Measurements from ENCODE around the gene IFITM1.
"Not testable (repeated sequence)": the region's sequence is repeated elsewhere in the genome, so short reads cannot be mapped to it uniquely, and the experiment has no call there.

Gene IFITM1

DNA sequence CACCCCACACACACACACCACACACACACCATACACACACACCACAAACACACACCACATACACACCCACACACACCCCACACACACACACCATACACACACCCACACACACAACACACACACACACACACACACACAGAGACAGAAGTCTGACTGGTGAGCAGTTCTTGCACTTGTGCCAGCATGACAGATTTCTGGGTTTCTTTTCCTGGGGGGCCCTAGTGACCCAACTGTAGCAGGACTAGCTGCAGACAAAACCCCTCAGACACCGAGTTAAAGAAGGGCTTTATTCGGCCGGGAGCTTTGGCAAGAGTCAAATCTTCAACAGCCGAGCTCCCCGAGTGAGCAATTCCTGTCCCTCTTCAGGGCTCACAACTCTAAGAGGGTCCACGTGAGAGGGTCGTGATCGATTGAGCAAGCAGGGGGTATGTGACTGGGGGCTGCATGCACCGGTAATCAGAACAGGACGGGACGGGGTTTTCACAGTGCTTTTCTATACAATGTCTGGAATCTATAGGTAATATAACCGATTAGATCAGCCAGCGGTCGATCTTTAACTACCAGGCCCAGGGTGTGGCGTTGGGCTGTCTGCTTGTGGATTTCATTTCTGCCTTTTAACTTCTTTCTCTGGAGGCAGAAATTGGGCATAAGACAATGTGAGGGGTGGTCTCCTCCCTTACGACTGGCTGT lies 36.3 kb downstream of the IFITM1 start:
- DNase-seq = not testable (repeated sequence)

DNA sequence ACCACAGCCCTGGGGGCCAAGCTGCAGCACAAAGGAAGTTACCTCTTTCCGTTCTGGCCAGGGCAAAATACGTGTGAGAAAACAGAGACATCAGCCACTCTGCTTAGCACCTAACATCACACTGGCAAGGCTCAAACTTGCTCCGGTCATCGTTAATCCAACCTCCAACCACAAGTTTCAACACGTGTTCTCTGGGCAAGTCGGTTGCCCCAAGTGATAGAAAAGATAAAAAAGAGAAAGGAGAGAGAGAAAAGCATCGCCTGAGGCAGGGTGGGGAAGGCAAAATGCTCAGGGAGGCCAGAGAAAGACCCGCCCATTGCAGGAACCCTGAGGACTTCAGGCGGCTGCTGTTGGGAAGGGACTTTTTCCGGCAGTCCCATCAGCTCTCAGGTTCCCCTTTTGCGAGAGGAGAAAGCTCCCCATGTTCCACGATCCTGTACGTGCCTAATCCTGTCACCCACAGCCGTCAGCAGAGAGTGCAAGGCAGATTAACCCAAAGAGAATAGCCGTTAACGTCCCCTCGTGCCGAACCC lies 36.9 kb downstream of the IFITM1 start:
- DNase-seq = peak; percentile 30

DNA sequence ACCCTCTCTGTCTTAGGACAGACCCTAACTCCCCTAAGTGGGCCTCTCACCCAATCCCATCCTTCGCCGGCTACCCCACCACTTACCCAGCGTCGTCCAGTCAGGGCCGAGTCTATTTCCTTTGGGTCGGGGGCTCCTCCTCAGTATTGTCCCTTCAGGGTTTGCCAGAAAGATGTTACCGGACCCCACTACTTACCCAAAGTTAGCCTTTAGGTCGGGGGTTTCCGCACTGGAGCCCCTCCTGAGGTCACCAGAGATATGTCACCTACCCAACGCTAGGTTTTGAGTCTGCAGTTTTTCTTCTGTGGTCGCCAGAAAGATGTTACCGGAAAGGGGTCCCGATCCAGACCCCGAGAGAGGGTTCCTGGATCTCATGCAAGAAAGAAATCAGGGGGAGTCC lies 37.6 kb downstream of the IFITM1 start:
- DNase-seq = no peak

DNA sequence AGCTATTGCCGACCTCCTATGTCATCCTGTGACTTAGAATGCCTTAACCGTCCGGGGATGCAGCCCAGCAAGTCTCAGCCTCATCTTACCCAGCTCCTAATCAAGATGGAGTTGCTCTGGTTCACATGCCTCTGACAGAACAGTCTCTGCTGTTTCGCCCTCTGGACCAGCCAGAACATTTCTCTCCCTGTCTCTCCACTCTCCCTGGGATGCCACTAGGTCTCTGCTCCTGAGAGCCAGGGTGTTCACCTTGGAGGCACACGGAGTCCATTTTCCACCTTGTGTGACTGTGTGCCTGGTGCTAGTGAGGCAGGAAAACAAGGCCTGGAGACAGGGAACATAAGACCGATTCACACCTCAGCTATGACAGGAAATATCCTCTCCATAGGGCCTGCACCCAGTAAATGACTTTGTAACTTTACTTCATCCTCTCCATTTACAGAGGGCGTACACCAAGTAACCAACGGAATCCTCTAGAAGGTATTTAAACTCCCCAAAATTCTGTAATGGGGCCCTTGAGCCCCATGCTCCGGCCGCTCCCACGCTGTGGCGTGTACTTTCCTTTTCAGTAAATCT lies 38.7 kb downstream of the IFITM1 start:
- no peak for DNase-seq

DNA sequence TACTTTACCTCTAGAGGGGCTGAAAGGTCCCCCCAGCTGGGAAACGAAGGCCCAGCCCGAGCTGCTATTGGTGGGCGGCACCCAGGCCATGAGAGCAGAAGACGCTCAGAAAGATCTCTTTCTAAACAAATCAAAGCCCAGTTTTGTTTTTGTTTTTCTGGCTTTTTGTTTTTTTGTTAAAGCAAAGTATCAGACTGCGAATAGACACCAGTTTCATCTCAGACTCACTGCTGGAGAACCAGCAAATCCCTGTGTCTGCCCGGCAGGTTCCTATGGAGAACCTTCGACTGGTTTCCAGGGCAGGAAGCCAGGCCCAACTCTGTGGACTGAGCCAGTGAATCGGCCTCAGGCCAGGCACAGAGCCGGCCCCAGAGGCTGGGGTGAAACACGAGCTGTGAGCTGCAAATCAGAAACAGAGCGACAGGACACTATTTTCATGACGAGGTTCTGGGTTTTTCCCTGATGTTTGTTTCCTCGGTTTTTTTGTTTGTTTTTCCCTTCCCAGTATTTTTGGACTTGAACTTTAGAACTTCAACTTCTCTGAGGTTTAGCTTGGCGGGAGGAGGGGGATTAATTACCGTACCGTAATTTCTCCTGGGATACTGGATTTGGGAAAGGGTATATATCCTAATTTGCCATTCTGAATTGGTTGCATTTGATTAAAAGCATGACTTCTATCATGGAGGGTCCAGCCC lies 39.5 kb downstream of the IFITM1 start:
- no peak for DNase-seq

DNA sequence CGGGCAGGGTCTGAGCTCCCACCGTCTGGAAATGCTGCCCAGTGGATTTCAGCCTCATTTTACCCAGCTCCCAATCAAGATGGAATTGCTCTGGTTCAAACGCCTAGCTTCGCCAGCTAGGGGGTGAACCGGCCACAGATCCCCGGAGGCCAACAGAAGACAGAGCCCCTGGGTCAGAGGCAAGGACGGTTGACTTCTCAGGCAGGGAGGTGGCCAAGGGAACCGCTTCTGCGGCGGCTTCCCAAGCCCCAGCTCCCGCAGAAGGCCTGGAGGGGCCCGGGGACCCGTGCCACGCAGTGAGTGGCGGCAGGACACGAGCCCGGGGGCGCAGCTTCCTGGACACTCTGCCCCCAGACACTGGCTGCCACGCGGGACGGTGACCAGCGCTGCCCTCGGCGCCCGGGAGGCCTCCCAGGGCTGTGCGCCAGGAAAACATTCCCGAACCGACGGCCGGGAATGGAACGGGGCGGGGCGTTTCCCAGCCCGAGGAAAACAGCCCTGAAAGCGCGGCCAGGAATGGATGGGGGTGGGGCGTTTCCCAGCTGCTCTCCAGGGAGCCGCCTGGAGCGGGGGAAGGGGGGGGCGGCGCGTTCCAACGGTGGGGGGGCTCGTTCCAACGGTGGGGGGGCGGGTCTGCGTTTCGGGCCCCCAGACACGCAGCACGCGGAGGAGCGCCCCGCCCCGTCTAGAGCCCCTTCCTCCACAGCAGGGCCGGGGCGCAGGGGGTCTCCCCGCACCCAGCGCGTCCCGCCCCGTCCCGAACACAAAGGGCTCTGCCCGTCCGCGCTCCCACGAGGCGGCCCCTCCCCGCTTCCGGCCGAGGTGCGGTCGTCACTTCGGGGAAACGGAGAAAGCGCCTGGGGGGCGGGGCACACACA lies 42.0 kb downstream of the IFITM1 start:
- peak; percentile 90 for DNase-seq

DNA sequence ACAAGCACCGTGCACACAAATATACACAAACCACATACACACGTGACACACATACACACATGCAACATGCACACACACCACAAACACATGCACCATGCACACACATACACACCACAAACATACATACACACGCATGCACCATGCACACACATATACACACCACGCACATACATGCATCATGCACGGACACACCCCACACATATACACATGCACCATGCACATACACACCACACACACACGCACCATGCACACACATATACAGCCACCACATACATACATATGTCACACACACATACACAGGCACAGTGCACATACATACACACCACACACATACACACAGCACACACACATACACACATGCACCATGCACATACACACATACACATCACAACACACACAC lies 42.8 kb downstream of the IFITM1 start:
- no peak for DNase-seq

DNA sequence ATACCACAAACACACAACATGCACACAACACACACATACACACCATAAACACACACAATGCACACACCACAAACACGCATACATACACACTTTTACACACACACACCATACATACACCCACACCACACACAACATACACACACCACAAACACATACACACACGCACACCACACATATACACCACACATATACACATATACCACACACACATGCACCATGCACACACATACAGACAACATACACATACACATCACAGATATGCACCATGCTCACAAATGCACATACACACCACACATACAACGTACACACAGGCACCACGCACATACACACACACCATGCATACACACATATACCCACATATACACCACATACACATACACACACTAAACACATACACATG lies 43.7 kb downstream of the IFITM1 start:
- DNase-seq = no peak

DNA sequence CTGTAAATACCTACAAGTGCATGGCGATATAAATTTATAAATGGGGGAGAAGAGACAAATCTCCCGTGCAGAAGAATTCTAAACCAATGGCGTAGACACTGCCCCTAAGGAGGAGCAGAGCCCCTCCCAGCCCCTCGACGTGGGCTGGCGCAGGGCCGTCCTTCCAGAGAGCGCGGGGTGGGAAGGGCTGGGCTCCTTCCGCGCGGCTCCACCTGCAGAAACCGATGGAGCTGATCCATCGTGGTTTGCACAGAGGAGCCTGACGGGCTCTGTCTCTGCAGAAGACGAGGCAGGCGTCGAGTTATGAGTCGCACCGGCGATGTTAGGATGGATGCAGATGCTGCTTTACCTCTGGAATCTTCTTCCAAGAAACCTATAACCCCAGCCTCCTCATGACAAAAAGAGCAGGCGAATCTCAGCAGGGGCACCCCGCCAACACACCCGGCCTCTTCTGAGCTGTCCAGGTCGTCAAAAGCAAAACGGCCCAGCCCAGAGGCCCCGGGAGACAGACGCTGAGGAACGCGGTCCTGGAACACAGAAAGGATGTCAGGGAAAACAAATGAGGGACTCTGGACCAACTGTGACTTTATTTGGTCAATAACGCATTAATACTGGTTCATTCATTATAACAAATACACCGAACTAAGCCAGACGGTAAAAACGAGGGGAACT lies 44.4 kb downstream of the IFITM1 start:
- DNase-seq = no peak

DNA sequence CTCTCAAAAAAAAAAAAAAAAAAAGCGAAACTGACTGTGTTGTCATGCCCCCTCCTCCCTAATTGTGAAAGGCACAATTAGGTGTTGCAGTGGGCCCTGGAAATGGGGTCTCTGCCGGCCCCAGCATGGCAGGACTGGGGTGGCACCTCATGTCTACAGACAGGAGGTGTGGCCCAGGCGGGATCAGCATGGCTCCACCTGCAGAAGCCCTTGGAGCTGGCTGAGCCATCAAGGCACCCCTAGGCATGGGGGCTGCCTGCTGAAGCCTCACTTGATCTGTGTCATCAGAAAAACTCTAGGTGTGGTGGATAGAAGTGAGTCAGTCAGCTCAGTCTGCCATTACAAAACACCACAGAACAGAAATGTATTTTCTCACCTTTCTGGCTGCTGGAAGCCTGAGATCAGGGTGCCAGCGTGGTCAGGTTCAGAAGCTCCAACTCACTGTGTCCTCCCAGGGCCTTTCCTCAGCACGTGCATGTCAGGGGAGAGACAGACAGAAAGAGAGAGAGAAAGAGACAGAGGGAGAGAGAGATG lies 45.4 kb downstream of the IFITM1 start:
- DNase-seq = peak; percentile 57

DNA sequence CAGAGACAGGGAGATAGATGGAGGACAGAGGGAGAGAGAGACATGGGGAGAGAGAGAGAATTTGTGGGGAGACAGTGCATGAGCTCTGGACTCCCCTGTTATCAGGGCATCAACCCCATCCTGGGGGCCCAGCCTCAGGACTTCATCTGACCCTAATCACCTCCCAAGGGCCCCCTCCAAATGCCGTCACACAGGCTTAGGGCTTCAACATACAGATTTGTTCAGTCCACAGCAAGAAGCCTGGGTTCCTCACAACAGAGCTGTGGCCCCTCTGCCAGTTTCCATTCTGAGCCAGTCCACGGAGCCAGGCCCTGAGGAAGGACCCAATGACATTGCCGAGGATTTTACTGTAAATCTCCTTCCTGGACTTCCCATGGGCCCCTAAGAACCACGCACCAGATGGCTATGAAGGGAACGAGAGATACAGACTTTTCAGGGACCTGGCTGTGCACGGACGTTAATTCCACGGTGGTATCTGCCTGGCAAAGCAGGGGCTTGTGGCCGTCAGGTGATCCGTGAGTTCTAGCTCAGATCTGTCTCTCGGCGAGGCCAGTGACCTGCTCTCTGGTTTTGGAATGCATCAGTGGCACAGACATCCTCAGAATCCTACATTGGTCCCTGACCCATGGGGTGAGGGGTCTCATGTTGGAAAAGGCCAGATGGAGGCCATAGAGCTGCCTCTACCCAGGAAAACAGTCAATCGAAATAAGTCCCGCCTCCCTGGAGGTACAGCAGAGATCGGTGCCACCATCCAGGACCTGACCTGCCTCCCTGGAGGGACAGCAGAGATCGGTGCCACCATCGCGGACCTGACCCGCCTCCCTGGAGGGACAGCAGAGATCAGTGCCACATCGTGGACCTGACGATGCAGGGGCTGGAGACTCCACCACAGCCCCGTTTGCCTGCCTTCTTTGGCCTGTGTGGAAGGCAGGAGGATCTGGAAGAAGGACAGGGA lies 46.8 kb downstream of the IFITM1 start:
- no peak for DNase-seq

DNA sequence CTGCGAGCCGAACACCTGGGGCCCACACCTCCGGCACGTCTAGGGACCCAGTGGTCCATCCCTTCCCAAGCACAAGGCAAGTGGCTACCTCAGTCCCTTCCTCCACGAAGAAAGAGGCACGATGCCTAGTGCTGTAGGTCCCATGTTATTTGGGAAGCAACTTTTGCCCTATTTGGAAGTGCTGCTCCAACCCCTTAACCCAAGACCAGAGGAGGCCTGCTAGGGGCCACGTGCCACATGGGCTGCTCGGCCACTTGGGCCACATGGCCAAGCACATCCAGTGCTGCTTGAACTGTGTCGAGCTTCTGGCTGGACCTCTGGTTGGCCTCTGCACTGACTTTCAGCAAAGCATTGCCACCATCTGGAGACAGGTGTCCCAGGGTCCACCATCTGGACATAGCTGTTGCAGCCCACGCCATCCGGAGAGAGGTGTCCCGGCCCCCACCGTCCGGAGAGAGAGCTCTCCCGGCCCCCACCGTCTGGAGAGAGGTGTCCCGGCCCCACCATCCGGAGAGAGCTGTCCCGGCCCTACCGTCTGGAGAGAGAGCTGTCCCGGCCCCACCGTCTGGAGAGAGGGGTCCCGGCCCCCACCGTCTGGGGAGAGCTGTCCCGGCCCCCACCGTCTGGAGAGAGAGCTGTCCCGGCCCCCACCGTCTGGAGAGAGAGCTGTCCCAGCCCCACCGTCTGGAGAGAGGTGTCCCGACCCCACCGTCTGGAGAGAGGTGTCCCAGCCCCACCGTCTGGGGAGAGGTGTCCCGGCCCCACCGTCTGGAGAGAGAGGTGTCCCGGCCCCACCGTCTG lies 49.0 kb downstream of the IFITM1 start:
- DNase-seq = no peak

DNA sequence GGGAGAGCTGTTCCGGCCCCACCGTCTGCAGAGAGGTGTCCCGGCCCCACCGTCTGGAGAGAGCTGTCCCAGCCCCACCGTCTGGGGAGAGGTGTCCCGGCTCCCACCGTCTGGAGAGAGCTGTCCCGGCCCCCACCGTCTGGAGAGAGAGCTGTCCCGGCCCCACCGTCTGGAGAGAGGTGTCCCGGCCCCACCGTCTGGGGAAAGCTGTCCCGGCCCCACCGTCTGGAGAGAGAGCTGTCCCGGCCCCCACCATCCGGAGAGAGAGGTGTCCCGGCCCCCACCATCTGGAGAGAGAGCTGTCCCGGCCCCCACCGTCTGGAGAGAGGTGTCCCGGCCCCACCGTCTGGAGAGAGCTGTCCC lies 49.6 kb downstream of the IFITM1 start:
- not testable (repeated sequence) for DNase-seq

DNA sequence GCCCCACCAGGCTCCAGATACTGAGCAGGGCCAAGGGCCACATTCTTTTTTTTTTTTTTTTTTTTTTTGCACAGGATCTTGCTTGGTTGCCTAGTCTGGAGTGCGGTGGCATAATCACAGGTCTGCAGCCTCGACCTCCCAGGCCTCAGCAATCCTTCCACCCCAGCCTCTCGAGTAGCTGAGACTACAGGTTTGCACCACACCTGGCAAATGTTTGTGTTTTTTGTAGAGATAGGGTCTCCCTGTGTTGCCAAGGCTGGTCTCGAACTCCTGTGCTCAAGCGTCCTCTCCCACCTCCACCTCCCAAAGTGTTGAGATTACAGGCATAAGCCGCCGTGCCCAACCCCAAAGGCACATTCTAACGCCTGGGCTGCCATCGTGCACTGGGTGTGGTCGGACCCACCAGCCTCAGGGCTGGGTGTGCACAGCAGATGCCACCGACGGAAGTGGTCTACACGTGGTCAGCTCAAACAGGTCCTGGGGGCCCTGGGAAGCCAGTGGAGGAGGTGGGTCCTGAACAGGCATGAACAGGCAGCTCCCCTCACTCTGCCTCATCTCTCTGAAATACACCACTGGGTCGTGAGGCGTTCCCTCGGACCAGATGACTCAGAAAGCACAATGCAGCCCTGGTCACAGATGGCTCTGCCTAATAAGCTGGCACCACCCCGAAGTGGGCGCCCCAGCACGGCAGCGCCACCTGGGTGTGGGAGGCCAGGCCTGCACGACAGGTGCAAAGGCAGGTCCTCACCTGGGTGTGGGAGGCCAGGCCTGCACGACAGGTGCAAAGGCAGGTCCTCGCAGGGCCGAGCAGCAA lies 50.3 kb downstream of the IFITM1 start:
- peak; percentile 72 for DNase-seq
